HG02798 (cell line): ENCODE measurements around the gene GULP1.

Experiments used
- ATAC-seq: cut with Tn5 transposase; IDR thresholded peaks from one replicate; pipeline ENCODE4 v1.9.1; 2021; ENCODE audit warnings: mild to moderate bottlenecking; ENCODE audit not compliant: unreplicated experiment, poor library complexity

Gene GULP1

DNA sequence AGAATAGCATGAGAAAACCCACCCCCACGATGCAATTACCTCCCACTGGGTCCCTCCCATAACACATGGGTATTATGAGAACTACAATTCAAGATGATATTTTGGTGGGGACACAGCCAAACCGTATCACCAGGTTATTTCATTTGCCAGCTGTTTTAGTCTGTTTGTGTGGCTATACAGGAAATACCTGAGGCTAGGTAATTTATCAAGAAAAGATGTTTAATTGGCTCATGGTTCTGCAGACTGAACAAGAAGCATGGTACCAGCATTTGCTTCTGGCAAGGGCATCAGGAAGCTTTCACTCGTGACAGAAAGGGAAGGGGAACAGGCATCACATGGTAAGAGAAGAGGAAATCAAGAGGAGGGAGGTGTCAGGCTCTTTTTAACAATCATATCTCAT lies 329.2 kb downstream of the GULP1 start:
- ATAC-seq = no peak

DNA sequence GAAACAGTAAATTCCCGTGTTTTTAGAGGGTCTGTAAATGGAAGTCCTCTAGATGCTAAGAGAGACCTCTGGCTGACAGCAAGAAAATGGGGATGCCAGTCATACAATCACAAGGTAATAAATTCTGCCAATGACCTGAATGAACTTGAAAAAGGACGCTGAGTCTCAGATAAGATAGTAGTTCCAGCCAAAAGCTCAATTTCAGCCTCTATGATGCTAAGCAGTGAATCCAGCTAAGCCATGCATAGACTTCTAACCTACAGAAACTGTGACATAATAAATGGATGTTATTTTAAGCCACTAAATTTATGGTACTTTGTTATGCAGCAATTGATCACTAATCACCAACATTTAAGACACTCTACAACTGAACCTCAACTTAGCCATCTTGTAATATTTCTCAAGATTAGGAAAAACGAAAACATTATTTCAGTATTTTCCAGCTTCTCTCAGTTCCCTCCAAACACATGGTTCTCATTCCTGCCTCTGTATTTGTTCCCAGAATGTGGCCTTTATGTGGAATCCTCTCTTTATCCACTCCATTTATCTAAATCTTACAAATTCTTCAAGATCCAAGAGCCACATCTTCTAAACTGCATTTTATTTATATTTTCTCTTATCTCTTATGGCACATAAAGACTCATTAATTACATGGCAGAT lies 331.1 kb downstream of the GULP1 start:
- no peak for ATAC-seq

DNA sequence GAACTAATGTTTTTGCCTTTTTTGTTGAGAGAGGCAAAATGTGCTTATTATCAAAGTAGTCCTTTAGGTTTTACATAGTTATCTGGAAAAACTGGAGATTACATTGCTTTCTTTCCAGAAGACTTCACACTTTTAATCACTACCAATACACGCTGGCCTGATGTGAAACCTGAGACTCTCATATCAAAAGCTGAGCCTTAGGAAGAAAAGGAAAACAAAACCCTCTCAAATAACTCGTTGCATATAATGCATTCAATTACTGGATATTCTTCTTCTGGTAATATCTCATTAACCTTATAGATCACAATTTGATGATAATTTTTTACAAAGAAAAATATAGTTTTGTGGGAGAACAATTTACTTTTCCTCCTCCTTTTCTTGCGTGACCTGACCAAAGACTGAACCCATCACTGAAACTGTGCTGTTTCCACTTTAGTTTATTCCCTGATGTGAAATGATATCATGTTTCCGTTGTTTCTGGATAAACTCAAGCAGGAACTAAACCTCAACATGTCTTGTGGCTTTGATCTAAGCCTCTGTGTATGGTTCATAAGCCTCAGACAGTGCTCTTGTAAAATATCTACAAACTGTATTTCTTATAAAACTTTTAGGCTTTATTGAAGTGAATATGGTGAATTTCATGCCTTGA lies 332.4 kb downstream of the GULP1 start:
- ATAC-seq = no peak

DNA sequence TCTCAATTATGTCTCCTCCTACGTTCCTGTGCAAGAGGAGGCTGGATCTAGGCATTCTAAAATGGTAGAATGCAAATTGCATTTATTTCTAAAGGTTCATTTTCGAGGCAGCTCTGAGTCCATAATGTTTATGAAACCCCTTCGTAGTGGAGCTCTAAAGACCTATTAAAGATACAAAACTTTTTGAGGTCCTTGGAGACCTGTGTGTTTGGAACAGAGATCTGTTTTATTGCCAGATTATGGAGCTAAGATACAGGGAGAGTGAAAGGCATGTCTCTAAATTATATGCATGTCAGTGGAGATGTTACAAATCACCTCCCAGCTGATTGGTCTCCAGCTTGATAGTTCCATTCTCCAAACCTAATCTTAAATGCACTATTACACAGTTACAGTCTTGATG lies 335.8 kb downstream of the GULP1 start:
- ATAC-seq = no peak

DNA sequence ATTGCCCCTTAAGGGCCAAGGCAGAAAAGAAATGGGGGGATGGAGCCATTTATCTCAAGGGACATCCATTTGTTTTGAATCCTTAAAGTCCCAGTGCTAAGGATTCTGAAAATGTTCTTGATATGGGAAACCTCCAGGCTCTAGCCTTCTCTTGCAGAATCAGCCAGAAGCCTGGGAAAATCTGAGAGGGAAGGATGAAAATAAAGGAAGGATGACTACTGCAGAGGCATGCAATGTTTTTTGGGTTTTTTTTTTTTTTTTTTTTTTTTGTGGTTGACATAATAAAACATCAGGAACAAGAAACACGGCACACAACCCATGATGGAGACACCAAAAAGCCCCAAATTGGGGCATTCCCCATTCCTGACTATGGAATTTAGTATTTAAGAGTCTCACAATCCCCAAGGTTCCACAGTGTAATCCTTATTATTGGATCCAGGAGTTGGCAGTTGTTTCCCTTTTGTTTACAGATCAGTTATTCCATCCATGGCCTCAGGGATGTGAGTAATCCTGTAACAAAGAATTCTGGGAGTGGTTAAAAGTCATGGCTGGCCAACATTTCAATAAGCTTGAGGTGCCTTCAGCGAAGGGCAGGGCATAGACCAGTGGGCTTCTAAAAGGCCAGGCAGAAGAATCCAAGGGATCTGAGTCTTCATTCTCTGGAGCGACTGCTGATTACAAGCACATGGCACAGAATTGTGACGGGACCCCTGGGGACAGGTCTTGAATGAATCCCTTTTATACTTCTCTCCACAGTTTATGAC lies 337.5 kb downstream of the GULP1 start:
- no peak for ATAC-seq

DNA sequence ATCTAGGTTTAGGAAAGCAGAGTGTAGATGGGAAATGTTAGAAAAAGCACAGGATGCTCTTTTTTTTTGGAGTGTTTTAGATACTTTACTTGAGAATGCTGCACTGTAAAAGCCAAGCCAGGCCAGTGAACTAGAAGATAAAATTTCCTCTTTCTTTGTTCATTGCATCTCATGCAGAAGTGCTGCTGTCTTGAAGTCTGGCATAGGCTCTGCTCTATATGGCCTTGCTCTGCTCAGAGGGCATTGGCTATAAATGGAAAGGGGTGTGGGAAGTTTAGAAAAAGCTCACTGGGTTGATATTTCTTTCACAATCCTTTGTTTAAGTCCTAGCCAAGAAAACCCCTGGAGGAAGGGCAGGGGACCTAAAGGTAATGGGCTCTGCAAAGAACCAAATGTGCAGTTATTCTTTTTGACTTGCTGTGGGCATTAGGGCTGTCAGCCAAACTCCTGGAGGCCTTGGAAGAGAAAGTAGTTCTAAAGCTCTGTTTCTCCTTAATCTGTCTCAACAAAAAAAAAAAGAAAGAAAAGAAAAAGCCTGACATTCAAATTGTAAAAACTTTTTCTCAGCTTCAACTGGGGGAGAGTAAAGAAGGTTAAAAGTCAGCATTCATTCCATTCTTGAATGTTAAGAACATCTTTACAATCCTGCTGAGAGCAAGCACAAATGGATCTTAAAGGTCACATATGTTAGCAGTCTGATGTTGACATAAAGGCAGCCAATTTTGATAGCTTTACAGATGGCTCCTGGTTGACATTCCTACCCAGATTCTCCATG lies 338.3 kb downstream of the GULP1 start:
- no peak for ATAC-seq

DNA sequence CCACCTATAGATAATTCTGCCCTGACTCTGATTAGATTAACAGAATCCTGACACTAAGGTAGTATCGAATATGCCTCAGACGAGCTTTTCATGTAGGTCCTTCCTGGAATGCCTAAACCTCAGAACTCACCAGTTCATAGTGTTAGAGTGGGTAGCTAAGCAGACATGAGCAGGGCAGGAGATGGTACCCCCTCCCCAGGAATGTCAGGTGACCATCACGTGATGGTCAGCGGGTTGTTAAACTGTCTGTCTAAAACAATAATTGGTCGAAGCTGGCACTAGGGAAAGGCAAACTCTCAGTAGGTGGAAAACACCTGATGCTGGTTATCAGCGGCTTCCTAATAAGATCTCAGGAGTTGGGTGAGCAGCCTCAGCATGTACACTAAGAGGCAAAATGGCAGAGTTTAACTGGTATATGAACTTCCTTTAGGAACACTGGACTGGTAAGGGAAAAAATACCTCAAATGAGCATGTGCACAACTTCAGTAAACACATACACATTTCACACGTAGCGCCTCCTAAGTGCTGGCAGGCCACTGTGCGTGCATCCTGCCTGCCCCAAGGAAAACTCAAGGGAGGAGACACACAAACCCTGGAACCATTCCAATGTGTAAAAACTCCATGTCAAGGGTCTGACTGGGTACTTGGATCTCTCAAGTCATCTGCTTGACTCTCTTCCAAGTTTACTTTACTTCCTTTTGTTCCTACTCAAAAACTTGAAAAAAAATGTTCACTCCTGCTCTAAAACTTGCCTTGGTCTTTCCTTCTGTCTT lies 339.5 kb downstream of the GULP1 start:
- no peak for ATAC-seq

DNA sequence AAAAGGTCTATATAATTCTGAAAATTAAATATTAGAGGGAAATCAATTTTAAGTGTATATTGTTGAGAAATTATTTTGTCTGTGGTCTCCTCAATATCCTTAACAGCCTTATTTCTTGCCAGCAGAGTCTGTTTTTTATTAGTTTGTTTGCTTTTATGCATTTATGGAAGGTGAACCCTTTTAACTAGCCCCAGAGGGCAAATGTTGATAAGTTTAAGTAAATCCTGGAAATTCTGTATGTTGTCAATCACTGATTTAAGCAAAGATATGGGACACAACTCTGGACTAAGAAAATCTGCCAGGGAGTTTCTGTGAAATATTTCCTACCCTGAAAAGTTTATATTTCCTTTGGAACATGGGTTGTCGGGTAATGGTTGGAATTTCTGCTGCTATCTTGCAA lies 343.0 kb downstream of the GULP1 start:
- ATAC-seq = no peak
